ENCODE data around the gene PEA15. TPM values are rescaled to one million over a fixed set of nuclear protein-coding genes. Genes with fewer than 3 reads are reported as not detected.

PEA15 gene
- total RNA-seq, 1 experiment from 2014 or later, result 51.9 TPM

DNA sequence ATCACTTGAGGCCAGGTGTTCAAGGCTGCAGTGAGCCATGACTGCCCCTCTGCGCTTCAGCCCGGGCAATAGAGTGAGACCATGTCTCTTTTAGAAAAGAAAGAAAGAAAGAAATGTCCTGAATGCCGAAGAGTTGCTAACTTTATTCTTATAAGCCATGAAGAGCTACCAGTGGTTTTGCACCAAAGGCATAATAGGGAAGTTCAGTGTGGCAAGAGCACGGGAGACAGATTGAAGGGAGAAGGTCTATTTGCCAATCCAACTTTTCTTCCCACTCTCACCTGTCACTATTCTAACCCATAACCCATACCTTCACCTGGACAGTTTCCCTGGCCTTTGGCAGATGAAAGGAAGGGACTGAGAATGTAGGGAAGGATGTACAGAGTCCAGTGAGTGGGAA lies 4.4 kb upstream of the PEA15 start:
- DNase-seq (ENCODE audit: low read depth, low spot score), result no peak
- in situ Hi-C loops (cut with HindIII; ENCODE audit: low pct_unique_long_range_greater_than_20kb, low sequenced_read_pairs), result no loop called here

DNA sequence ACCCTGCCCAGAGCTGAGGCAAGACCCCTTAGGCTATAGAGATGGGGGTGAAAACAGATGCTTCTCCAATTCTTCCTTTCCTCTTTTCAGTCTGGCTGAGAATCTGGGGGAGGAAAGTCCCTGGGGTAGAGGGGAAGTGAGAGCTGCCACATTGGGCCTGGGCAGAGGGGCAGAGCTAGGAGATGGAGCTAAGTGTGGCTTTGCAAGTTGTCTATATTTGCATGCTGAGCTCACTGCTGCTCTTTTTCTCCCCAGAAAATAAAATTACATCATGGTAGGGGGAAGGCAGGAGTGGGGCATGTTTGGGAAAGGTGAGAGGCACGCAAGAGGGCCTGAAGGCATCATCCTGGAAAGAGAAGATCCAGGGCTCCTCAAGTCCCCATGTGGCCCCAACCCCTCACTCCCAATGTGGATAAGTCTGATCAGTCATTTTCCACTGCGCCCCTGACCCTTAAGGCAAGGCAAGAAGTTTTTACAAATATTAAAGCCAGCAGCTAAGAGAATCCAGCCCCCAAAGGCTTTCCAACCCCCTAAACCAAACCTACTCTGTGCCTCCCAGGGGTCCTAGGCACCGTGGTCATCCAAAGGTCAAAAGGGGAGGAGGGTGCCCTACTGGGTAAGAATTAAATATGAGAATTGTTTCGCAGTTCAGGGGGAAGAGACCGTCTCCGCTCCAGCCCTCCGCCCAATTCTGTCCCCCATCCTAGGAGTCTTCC lies 500 bp upstream of the PEA15 start:
- in situ Hi-C loops (cut with HindIII; ENCODE audit: low pct_unique_long_range_greater_than_20kb, low sequenced_read_pairs), result no loop called here
- no peak for DNase-seq (ENCODE audit: low read depth, low spot score)

DNA sequence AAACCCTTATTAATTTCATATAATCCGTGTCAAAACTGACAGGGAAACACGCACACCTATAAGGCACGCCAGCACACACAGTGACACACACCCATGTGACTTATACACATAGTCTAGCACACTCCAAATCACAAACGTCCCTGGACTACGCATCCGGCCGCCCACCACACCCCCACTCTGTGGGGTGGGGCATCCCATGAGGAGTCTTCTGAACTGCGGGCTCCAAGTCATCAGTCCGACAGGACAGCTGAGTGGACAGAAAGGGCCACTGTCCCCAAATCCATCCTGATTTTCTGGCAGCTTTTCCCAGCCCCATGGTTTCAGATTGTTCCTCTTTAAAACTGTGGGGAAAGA lies 829 bp downstream of the PEA15 start:
- peak; percentile 34 for DNase-seq (ENCODE audit: low read depth, low spot score)
- in situ Hi-C loops (cut with HindIII; ENCODE audit: low pct_unique_long_range_greater_than_20kb, low sequenced_read_pairs), result no loop called here

DNA sequence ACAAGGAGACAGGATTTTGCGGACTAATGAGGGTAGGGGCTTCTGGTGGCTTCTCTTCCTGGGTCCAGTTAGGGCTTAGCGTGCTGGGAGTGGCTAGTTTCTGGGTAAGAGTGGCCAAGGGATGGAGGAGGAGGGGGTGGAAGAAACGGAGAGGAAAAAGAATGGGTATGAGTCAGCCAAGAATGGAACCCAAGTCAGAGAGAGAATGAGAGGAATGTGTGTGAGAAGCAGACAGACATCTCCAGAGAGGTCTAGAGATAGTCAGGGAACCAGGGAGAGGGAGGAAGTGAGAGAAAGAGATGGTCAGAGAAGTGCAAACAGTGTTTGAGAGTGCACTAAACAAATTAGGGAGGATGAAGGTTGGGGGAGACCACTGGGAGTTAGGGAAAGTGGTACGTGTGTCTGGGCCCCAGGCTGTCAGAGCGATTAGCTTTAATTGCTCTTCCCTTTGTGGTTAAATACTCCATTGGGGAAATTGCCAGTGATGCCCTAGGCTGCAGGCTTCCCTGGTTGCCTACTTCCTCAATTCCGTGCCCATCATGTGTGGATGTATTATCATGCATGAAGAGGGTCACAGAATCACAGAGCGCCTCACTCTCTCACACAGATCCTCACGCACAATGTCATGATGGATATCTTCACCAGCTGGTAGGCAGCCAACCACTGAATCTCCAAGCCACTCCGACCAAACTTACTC lies 1.4 kb downstream of the PEA15 start:
- in situ Hi-C loops (cut with HindIII; ENCODE audit: low pct_unique_long_range_greater_than_20kb, low sequenced_read_pairs), result no loop called here

DNA sequence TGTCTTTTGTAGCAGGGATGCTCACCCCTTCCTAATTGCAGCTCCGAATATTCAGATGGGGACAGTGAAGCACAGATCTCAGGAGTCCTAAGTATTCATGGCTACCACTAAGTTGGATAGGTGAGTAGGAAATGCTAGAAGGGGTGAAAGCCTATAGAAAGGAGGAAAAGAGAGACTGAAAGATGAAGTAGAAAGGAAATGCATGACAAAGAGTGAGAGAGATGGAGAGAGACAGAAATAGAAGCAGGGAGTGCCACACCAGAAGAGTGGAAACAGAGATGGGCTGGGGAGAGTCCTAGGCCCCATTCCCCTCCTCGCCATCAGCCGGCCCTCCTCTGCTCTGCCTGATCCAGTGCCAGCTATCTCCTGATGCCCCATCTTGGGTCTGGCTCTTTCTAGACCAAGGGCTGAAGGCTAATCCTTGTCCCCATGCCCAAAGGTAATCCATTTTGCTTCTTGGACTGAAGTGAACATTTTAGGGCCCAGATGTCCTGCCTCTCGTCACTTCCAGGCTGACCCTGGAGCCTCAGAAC lies 2.0 kb downstream of the PEA15 start:
- in situ Hi-C loops (cut with HindIII; ENCODE audit: low pct_unique_long_range_greater_than_20kb, low sequenced_read_pairs), result no loop called here
- DNase-seq (ENCODE audit: low read depth, low spot score), result no peak

More for the DNA sequence above, 1.4 kb downstream of the PEA15 start:
- DNase-seq (ENCODE audit: low read depth, low spot score), result peak; percentile 9

DNA sequence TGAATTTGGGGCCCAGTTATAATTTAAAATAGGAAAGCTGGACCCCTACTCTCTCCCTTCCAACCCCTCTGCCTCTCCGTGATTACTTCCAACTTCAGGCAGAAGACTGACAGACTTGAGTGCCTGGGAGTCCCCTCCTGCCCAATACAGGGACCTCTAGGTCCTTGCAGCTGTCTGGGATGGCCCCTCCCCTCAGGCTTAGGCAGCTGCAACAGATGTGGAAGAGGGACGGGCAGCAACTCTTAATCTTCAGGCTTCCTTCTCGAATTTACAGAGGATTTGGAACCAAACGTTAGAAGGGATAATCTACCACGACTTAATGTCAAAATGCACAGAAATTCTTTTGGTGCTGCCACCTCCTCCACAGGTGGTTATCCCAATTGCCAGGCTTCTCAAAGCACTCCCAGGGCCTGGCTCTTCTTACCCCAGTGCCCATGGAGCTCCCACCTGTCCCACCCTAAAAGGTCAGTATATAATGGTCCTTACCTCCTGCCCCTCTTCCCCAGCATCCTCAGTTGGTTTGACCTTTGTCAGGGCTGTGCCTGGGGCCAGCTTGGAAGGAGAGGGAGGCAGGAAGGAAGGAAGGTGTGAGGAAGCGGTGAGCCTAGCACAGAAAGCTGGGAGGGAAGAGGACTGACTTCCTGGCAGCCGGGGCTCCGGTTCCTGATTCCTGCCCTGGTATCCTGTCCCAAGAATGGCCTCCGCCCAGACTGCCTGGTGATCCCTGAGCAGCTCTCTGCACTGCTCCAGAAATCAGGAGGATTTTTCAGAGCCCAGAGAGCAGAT lies 2.8 kb downstream of the PEA15 start:
- in situ Hi-C loops (cut with HindIII; ENCODE audit: low pct_unique_long_range_greater_than_20kb, low sequenced_read_pairs), result no loop called here
- DNase-seq (ENCODE audit: low read depth, low spot score), result no peak

DNA sequence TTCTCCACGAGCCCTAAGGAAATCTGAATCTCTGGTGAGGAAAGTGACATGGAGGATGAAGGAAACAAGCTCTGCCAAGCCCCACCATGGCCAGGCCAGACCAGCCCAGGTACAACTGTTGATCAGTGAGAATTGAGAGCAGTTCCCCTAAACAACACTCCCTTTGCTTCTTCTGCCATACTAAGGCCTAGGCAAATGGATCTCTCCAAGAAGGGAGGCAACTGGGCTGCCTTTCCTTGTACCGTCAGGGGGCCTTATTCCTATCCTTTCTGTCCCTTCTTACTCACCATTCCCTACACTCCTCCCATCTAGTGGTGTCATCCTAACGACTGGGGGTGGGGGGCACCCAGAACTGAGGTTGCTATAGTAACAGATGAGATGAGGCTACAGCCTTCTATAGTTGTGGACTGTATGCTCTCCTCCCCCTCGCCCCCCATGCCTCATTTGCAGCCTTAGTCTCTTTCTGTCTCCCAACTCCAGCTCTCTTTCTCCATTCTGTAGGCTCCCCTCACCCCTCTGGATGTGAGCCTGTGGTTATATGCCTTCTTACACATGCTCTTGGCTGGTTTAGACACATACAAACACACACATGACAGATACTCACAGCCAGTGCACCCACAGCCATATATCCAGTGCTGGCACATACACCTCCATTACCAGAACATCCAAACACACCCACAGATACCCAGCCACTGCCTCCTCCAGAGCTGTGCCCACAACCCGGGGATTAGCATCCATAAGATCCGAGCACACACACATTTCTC lies 3.6 kb downstream of the PEA15 start:
- DNase-seq (ENCODE audit: low read depth, low spot score), result no peak
- in situ Hi-C loops (cut with HindIII; ENCODE audit: low pct_unique_long_range_greater_than_20kb, low sequenced_read_pairs), result no loop called here

DNA sequence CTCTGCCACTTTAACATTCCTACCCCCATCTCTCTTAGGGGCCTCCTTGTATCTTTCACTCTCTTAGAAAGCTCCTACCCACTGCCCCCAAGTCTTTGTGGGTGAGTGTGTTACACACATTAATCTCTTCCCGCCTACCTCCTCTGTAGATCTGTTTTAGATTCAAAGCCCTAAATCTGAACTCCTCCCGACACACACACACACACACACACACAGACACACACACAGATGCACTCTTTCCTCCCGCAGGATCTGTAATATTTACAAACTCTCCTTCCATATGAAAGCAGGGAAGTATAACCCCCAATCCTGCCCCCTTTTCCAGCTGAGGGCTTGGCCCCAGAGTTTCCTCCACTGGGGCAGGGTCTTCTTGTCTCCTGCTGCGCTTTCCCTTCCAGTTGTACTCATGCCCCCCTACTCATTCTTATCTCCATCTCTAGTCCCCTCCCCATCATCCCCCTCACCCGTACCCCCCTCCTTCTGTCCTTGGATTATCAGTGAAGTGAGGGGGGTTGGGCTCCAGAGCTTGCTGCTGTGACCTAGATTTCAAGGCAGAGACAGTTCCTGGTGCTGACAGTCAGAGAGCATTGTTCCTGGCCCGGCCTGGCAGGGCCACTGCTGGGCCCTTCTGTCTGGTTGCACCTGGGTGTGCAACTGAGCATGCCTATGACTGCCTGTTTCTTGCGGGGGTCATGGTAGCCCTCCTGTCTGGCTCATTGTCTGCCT lies 4.3 kb downstream of the PEA15 start:
- no peak for DNase-seq (ENCODE audit: low read depth, low spot score)
- in situ Hi-C loops (cut with HindIII; ENCODE audit: low pct_unique_long_range_greater_than_20kb, low sequenced_read_pairs), result no loop called here

DNA sequence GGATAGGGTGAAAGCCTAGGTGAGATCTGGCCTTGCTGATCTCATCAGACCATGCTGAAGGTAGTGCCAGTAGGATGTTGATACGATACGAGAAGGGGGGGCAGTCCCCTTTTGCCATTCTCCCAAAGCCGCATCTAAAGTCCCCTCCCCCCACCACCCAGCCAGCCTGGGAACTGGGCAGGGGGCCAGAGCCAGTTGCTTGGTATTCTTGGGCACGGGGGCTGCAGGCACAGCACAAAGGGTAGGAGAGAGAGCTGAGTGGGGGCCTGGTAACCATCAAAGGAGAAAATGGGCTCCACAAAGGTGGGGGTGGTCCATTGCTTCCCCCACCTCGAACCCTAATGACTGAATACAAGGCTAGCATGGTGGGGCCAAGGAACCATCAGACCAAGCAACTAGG lies 5.4 kb downstream of the PEA15 start:
- in situ Hi-C loops (cut with HindIII; ENCODE audit: low pct_unique_long_range_greater_than_20kb, low sequenced_read_pairs), result no loop called here
- no peak for DNase-seq (ENCODE audit: low read depth, low spot score)

DNA sequence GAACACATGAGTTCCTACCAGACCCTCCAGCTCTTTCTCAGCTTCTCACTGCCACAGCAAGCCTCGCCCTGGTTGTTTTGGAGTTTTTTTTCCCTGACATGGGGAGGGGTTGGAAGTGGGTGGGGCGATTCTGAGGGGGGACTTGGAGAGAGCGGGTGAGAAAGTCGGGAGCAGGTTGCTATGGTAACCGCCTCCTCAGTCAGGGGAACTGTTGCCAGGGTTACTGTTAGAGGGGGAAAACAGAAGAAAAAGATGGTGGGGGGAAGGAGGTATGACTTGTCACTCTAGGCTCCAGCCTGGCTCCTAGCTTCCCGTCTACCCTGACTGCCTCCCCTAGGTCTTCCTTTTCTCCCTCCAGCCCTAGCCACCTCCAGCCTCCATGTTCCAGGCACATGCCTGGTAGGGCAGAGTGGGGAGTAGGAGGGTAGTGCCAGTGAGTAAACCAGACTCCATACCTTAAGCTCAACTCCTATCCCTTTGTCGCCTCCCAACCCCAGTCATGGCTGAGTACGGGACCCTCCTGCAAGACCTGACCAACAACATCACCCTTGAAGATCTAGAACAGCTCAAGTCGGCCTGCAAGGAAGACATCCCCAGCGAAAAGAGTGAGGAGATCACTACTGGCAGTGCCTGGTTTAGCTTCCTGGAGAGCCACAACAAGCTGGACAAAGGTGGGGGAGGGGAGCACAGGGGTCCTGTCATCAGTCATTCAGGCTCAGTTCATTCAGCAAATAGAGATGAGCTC lies 6.0 kb downstream of the PEA15 start:
- DNase-seq (ENCODE audit: low read depth, low spot score), result no peak
- in situ Hi-C loops (cut with HindIII; ENCODE audit: low pct_unique_long_range_greater_than_20kb, low sequenced_read_pairs), result no loop called here

DNA sequence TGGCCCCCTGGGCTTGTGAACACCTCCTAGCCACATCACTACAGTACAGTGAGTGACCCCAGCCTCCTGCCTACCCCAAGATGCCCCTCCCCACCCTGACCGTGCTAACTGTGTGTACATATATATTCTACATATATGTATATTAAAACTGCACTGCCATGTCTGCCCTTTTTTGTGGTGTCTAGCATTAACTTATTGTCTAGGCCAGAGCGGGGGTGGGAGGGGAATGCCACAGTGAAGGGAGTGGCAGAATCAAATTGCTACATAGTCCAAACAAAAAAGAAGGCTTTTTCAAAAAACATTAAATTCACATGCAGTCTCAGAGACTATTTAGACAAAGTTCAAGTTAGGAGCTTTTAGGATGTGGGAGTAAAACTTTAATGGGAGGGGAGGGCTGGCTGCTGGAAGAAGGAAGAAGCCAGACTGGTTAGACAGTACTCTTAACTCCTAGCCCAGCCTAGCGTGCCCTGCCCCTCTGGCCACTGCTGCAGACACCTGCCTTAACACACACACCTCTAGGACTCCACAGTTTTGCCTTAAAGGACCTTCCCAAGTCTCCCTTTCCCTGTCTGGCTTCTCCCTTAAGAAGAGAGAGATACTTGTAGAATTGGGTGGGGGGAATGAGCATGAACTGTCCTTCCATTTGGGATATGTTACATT lies 9.4 kb downstream of the PEA15 start:
- in situ Hi-C loops (cut with HindIII; ENCODE audit: low pct_unique_long_range_greater_than_20kb, low sequenced_read_pairs), result no loop called here

DNA sequence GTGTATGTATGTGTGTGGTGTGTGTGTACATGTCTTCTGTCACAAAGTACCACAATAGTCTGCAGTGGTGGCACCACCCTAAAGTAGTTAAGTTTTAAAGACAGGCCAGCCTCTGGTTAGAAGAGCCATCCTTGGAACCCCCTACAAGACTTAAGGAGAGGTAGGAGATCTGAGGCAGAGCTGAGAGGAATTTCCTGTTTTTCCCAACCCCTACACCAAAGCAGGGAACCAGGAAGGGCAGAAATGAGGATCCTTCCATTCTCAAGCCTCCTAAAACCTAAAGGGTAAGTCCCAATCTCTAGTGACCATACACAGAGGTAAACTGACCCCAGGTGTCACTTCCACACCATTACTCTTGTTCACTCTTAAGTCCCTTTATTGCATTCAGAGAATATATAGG lies 11.1 kb downstream of the PEA15 start:
- no peak for DNase-seq (ENCODE audit: low read depth, low spot score)
- in situ Hi-C loops (cut with HindIII; ENCODE audit: low pct_unique_long_range_greater_than_20kb, low sequenced_read_pairs), result no loop called here

More for the DNA sequence above, 9.4 kb downstream of the PEA15 start:
- DNase-seq (ENCODE audit: low read depth, low spot score), result no peak

DNA sequence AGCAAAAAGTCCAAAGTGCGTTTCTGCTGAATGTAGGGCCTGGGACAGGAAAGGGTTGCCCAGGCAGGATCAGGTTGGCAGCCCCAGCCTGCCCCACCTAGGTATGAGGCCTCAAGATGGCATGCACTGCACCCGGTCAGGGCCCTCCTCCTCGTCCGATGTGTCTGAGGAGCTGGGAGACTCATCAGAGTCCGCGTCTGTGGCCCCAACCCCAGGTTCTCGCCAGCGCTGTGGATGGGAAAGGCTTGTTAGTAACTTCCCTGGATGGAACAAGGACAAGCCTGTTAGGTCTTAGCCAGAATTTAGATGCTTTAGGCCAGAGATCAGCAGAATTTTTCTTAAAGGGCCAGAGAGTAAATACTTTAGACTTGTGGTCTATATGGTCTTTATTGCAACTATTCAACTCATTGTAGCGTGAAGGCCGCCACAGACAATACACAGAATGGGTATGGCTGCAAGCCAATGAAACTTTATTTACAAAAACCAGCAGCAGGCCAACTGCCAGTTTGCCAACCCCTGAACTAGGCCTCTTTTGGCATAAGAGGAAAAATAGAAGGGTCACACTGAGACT lies 12.4 kb downstream of the PEA15 start:
- DNase-seq (ENCODE audit: low read depth, low spot score), result no peak
- in situ Hi-C loops (cut with HindIII; ENCODE audit: low pct_unique_long_range_greater_than_20kb, low sequenced_read_pairs), result no loop called here

DNA sequence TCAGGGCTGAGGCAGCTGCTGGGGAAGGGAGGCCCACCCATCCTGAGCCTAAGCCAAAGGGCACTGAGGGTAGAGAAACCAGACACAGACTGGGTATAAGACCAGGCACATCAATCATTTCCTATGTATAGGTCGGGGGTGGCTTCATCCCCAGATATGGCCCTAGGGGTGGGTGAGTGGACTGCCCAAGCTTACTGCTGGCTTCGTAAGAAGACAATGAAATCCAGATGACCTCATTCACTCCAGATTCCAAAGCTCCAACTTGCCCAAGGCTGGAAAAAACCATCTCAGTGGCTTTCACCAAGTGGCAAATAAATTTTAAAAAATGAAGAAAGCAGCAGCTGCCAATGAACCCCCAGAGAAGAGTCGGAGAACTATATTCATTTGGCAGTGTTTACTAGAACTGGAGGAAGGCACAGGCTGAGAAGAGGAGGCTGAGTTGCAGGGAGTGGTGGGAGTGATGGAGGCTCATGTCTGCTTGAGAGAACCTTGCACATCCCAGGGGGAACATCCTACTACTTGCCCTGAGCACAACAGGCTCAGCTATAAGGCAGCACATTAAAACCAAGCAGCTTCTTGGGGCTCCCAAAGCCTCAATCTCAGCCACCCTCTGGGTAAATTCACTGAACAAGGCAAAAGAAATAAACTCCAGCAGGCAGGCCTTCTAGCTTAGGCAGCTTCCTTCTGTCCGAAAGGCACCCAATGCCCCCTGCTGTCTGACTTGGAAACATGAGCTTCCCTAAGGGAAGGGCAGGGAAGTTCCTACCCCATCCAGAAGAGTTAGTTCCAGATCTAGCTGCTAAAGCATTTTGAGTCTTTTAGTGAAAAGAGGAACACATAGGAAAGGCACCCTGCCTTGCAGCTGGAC lies 14.1 kb downstream of the PEA15 start:
- DNase-seq (ENCODE audit: low read depth, low spot score), result peak; percentile 71
- in situ Hi-C loops (cut with HindIII; ENCODE audit: low pct_unique_long_range_greater_than_20kb, low sequenced_read_pairs), result no loop called here

DNA sequence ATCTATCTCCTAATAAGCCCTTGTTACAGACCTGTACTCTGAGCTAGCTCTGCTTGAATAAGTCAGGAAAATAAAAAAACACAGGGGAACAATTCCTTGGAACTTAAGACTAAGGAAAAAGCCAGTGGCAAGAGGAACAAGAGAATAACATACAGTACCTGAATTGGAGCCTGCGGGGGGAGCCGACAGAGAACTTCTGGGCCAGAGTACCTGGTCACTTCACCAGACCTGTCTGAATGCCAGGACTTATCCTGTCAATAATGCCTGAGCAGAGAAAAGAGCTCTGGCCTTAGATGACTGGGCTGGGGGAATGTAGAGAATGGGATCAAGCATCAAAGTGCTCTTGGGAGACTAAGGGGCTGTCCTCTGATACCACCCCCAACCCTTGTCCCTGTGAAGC lies 15.1 kb downstream of the PEA15 start:
- in situ Hi-C loops (cut with HindIII; ENCODE audit: low pct_unique_long_range_greater_than_20kb, low sequenced_read_pairs), result no loop called here
- no peak for DNase-seq (ENCODE audit: low read depth, low spot score)
